H1 (cell line): ENCODE measurements around the gene TRAPPC12. TPM values are rescaled to one million over a fixed set of nuclear protein-coding genes. Genes with fewer than 3 reads are reported as not detected.

Experiments used
- CREB1 ChIP-seq: IDR thresholded peaks from 2 replicates; pipeline ENCODE4 v1.6.1; 2012; ENCODE audit warnings: inconsistent platforms
- EP300 ChIP-seq, 2 experiments: IDR thresholded peaks; 1 replicate in 1 of 2; 2 replicates in 1 of 2; pipeline ENCODE4 v1.6.1; 2011 to 2012; ENCODE audit warnings: low read depth in 2 of 2, low read length in 2 of 2, mild to moderate bottlenecking in 2 of 2, borderline replicate concordance in 1 of 2, inconsistent platforms in 1 of 2, moderate library complexity in 1 of 2
- JUND ChIP-seq: IDR thresholded peaks from 2 replicates; pipeline ENCODE4 v1.6.1; 2011; ENCODE audit warnings: mild to moderate bottlenecking, improper control_type of control experiment, low read length
- KDM1A ChIP-seq: fragments of 200-600, 300-600 bp; sonication (generic); IDR thresholded peaks from 2 replicates; pipeline ENCODE4 v1.7.1; 2016; ENCODE audit warnings: mild to moderate bottlenecking, low read length, borderline replicate concordance
- RBBP5 ChIP-seq: IDR thresholded peaks from 2 replicates; pipeline ENCODE4 v1.7.1; 2012; ENCODE audit warnings: low read depth, mild to moderate bottlenecking, inconsistent platforms, low read length, moderate library complexity, borderline replicate concordance
- SIN3A ChIP-seq, 2 experiments: IDR thresholded peaks in 1 of 2; conservative IDR thresholded peaks in 1 of 2; 2 replicates each; pipeline ENCODE4 v1.6.1; 2011 to 2012; ENCODE audit warnings: low read length in 2 of 2, improper control_type of control experiment in 1 of 2, low read depth in 1 of 2, mild to moderate bottlenecking in 1 of 2
- TCF12 ChIP-seq: IDR thresholded peaks from 2 replicates; pipeline ENCODE4 v1.6.1; 2011; ENCODE audit warnings: low read depth, mild to moderate bottlenecking, low read length
- polyA plus RNA-seq, 7 experiments: library from polyadenylated mRNA; depleted of rRNA in 3 of 7; stranded (reverse) in 5 of 7; unstranded in 2 of 7; fragments of >200 nt in 5 of 7; fragments of 200-250 nt in 2 of 7; gene quantifications; 1 replicate in 5 of 7; 2 replicates in 1 of 7; 4 replicates in 1 of 7; pipeline versions ENCODE4 v1.2.1 to v1.2.3, GENCODE V29; 2011 to 2013; ENCODE audit warnings: missing spikeins in 2 of 7, mixed read lengths in 2 of 7
- total RNA-seq: library from RNA; stranded (reverse); fragmentation: NEBNext Ultra II Directional; extraction: Animal tissue kit (Norgen Biotek cat#: 25700); gene quantifications from 2 replicates; pipeline ENCODE4 v1.2.1, GENCODE V29; 2021
- TF ChIP-seq, protein P1 (sequence below), 3 experiments: IDR thresholded peaks; 1 replicate in 2 of 3; 2 replicates in 1 of 3; pipeline versions ENCODE4 v1.5.1 to v1.6.1; 2011; ENCODE audit warnings: low read length in 3 of 3, mild to moderate bottlenecking in 3 of 3, inconsistent platforms in 2 of 3, low read depth in 1 of 3, moderate library complexity in 1 of 3; ENCODE audit not compliant: insufficient read depth in 1 of 3; ENCODE audit errors: control extremely low read depth in 1 of 3
- TF ChIP-seq, protein P2 (sequence below): fragments of 300-600 bp; sonication (generic); IDR thresholded peaks from 2 replicates; pipeline ENCODE4 v1.7.1; 2012; ENCODE audit warnings: low read length, moderate library complexity, mild to moderate bottlenecking, inconsistent platforms; ENCODE audit not compliant: insufficient replicate concordance

Gene TRAPPC12
- total and polyA plus RNA-seq, 2 of the 8 experiments (the other 6 are each of a cell fraction or from before 2014, with no cell fraction given), result 35.0 to 67.3 TPM

DNA sequence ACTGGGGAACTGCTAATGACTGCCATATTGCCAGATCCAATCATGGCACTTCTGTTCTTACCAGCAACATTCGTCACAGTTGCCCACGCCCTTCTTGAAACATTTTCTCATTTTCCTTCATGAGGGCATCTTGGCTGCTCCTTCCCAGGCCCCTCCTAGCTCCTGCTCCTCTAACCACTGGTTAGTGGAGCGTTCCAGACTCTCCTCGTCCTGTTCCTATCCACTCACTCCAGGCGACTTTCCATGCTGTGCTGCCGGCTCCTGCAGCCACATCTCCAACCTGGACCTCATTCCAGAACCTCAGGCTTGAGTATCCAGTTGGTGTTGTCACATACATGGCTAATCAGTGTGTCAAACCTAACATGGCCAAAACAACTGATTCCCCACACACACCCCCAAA lies 141.1 kb downstream of the TRAPPC12 start (continued):
- TF ChIP-seq, protein P1, sequence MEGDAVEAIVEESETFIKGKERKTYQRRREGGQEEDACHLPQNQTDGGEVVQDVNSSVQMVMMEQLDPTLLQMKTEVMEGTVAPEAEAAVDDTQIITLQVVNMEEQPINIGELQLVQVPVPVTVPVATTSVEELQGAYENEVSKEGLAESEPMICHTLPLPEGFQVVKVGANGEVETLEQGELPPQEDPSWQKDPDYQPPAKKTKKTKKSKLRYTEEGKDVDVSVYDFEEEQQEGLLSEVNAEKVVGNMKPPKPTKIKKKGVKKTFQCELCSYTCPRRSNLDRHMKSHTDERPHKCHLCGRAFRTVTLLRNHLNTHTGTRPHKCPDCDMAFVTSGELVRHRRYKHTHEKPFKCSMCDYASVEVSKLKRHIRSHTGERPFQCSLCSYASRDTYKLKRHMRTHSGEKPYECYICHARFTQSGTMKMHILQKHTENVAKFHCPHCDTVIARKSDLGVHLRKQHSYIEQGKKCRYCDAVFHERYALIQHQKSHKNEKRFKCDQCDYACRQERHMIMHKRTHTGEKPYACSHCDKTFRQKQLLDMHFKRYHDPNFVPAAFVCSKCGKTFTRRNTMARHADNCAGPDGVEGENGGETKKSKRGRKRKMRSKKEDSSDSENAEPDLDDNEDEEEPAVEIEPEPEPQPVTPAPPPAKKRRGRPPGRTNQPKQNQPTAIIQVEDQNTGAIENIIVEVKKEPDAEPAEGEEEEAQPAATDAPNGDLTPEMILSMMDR (IDR thresholded peaks at IDR 0.05; ENCODE audit: control extremely low read depth in 1 of 3, insufficient read depth in 1 of 3, low read depth in 1 of 3, low read length in 3 of 3), result no peak
- TF ChIP-seq KDM1A (no peak), JUND (no peak), CREB1 (no peak), SIN3A (conservative IDR thresholded peaks at IDR 0.05 in 1 of 2, IDR thresholded peaks at IDR 0.05 in 1 of 2; ENCODE audit: low read depth in 1 of 2, low read length in 2 of 2) (no peak), RBBP5 (no peak), EP300 (IDR thresholded peaks at IDR 0.05; ENCODE audit: borderline replicate concordance in 1 of 2, low read depth in 2 of 2, low read length in 2 of 2) (no peak), TCF12 (no peak)
- TF ChIP-seq, protein P2, sequence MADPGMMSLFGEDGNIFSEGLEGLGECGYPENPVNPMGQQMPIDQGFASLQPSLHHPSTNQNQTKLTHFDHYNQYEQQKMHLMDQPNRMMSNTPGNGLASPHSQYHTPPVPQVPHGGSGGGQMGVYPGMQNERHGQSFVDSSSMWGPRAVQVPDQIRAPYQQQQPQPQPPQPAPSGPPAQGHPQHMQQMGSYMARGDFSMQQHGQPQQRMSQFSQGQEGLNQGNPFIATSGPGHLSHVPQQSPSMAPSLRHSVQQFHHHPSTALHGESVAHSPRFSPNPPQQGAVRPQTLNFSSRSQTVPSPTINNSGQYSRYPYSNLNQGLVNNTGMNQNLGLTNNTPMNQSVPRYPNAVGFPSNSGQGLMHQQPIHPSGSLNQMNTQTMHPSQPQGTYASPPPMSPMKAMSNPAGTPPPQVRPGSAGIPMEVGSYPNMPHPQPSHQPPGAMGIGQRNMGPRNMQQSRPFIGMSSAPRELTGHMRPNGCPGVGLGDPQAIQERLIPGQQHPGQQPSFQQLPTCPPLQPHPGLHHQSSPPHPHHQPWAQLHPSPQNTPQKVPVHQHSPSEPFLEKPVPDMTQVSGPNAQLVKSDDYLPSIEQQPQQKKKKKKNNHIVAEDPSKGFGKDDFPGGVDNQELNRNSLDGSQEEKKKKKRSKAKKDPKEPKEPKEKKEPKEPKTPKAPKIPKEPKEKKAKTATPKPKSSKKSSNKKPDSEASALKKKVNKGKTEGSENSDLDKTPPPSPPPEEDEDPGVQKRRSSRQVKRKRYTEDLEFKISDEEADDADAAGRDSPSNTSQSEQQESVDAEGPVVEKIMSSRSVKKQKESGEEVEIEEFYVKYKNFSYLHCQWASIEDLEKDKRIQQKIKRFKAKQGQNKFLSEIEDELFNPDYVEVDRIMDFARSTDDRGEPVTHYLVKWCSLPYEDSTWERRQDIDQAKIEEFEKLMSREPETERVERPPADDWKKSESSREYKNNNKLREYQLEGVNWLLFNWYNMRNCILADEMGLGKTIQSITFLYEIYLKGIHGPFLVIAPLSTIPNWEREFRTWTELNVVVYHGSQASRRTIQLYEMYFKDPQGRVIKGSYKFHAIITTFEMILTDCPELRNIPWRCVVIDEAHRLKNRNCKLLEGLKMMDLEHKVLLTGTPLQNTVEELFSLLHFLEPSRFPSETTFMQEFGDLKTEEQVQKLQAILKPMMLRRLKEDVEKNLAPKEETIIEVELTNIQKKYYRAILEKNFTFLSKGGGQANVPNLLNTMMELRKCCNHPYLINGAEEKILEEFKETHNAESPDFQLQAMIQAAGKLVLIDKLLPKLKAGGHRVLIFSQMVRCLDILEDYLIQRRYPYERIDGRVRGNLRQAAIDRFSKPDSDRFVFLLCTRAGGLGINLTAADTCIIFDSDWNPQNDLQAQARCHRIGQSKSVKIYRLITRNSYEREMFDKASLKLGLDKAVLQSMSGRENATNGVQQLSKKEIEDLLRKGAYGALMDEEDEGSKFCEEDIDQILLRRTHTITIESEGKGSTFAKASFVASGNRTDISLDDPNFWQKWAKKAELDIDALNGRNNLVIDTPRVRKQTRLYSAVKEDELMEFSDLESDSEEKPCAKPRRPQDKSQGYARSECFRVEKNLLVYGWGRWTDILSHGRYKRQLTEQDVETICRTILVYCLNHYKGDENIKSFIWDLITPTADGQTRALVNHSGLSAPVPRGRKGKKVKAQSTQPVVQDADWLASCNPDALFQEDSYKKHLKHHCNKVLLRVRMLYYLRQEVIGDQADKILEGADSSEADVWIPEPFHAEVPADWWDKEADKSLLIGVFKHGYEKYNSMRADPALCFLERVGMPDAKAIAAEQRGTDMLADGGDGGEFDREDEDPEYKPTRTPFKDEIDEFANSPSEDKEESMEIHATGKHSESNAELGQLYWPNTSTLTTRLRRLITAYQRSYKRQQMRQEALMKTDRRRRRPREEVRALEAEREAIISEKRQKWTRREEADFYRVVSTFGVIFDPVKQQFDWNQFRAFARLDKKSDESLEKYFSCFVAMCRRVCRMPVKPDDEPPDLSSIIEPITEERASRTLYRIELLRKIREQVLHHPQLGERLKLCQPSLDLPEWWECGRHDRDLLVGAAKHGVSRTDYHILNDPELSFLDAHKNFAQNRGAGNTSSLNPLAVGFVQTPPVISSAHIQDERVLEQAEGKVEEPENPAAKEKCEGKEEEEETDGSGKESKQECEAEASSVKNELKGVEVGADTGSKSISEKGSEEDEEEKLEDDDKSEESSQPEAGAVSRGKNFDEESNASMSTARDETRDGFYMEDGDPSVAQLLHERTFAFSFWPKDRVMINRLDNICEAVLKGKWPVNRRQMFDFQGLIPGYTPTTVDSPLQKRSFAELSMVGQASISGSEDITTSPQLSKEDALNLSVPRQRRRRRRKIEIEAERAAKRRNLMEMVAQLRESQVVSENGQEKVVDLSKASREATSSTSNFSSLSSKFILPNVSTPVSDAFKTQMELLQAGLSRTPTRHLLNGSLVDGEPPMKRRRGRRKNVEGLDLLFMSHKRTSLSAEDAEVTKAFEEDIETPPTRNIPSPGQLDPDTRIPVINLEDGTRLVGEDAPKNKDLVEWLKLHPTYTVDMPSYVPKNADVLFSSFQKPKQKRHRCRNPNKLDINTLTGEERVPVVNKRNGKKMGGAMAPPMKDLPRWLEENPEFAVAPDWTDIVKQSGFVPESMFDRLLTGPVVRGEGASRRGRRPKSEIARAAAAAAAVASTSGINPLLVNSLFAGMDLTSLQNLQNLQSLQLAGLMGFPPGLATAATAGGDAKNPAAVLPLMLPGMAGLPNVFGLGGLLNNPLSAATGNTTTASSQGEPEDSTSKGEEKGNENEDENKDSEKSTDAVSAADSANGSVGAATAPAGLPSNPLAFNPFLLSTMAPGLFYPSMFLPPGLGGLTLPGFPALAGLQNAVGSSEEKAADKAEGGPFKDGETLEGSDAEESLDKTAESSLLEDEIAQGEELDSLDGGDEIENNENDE, result no peak
